Activated CD4-positive, alpha-beta T cell treated with anti-CD3 and anti-CD28 coated beads, Interleukin-2, amount 50 U/mL, for 4 hours (primary cell): ENCODE results near the gene IL18R1.

Source experiments
- DNase-seq, 2 experiments: peaks; one replicate each; pipeline ENCODE4 v3.0.0-alpha.2; 2020

The IL18R1 gene

DNA sequence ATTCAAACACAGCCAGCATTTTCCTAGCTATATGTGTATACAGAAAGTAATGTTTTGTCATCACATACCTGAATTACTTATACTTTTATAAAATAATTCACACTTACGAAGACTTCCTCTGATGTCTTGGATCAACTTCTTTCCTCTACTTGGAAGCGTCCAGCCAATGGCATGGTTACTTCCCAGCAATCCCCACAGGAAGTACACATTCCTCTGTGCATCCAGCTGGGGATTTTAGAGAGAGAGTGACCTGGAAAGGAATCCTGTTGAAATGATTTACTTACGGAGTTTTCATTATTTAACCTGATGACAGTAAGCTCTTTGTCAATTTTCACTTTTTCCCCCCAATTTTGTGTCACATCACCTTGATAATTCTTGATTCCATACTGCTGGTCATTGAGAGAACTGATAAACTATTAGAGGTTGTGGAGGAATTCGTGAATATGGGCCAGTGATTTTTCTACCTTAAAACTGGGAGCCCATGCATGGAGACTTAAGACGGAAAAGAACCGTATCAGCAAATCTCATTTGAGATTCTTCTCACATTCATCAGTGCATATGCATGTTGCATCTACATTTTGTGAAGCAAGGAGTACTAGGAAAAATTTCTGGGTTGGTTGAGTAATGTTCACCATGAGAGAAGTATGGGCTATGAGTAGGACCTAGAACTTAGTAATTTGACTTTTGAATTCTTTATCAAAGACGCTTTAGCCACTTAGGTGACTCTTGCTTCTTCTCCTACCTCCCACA lies 9.0 kb upstream of the IL18R1 start:
- DNase-seq = no peak

DNA sequence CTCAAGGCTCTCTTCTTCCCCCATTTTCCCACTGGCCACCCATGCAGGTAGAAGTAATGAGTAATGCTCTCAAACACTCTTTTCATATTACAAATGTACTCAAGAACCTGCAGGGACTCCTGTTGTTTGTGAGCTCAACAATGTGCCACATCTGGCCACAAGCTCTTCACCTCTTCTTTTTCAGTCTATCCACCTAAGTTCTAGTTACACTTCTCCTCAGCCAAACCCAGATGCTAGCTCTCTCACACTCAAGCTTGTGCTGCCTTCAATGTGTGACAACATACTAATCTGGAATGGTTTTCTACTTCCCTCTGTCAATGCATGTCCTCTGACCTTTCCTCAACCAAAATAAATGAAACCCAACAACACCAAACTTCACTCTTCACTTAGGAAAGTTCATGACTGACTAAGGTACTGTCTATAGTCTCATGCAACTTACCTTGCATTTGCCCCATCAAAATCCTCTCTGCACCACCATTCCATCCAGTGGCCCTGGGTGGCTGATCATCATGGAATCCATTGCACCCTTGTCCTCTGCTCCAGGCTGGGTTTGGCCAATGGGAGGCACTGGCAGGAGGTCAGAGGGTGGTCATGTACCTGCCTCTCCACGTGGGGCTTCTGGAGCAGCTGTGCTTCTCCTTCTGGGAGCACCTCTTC lies 5.3 kb upstream of the IL18R1 start:
- no peak for DNase-seq

DNA sequence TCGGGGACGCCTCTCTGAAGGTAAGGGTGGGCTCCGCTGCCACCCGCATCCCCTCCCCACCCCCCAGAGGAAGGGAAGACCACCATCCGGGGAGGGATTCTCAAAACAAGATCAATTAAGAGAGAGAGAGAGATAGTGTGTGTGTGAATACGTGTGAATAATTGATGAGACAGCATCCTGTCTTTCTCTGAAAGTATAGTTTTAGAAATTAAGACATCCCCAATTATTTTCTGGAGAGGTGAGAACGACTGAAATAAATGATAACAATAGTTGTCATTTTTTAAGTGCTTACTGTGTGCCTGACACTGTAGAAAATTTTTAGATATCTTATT lies 751 bp downstream of the IL18R1 start:
- no peak for DNase-seq

DNA sequence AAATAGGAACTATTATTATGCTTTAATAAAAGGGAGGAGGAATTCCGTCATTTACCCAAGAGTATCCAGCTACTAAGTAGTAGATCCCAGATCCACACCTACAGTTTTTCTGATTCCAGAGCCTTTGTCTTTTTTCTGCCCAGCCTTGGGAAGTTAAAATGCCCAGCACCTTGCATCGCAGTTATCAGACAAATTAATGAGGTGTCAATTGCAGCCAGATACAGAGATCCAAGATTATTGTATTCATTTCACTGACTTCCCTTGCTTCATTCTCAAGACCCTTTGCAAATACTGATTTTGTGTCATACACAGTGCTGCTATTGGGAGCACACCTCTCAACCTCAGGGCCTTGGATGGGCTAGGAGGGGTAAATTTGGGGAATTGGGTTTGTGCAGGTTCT lies 1.1 kb downstream of the IL18R1 start:
- DNase-seq = no peak

DNA sequence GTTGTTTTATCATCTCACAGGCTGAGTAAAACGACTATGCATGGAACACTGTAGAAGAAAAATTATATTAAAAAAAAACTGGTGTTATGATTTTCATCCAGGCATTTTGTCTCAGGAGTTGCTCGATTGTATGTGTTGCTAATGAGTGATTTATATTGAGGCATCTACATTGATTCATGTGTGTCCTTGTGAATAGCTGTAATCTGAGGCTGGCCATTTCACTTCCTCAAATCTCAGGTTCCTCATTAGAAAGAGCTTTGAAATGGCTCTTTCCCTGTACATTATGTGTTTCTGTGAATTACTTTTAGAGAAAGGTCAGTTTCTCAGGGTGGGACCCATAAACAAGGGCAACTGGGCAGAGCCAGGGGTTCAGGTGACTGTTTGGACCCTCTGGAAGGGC lies 2.3 kb downstream of the IL18R1 start:
- no peak for DNase-seq

DNA sequence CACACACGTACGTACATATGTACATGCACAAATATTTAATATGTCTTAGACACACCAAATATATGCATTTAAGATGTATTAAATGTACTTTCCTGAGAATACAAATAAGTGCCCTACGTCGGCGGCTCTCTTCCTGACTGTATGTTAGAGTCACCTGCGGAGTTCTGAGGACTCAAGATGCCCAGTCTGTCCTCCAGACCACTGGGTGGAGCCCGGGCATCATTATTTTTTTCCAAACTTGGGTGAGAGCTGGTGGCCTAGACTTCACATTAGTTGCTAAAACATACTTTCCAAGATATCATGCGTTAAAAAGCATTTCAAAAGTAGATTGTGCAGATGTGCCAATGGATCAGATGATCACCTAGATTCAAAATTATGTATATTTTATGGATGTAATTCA lies 2.9 kb downstream of the IL18R1 start:
- peak in 1 of 2 experiments; percentile 15 for DNase-seq

DNA sequence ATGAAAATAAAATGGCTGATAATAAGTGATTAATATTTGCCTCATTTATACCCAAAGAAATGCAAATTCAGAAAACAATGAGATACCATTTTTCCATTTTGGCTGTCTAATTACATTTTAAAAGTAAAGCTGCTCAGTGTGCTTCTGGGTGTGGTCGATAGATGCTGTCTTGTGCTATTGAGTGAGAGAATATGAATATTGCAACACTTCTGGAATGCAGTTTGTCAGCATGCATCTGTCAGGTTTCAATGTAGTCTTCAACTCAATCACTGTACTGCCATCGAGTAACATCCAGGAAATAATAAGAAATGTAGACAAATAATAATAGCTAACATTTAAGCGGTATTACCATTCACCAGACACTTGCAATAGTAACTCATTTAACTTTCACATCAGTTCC lies 3.9 kb downstream of the IL18R1 start:
- no peak for DNase-seq

DNA sequence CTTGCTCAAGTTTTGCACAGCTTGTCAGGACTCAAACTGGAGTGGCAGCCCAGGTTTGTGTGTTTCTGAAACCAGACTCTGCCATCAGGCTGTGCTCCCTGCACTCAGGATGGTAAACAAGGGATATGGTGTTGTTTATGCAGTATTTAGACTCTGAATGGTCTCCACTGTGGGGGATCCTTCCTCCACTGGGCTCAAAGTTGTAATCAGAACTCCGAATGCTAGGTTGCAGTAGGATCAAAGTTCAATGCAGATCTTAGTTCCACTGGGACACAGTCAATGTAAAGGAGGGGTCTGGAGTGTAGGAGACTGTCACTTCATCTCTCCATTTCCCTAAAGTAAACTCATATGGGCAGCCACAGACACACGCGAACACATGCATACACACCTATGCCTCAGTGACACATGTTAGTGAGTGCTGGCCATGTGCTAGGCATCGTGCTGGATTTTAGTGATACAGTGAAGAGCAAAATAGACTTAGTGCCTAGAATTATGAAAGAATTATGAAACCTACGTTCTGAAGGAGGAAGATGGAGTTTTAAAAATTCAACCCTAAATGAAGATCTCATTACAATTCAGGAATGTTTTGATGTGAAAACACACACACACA lies 6.1 kb downstream of the IL18R1 start:
- DNase-seq = no peak

DNA sequence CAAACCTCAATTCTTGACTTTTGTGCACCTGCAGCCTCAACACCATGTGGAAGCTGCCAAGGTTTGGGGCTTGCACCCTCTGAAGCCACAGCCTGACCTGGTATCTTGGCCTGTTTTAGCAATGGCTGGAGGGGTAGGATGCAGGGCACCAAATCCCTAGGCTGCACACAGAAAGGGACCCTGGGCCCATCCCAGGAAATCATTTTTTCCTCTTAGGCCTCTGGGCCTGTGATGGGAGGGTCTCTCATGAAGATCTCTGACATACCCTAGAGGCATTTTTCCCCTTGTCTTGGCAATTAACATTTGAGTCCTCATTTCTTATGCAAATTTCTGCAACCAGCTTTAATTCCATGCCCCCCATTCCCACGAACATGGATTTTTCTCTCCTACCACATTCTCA lies 10.2 kb downstream of the IL18R1 start:
- no peak for DNase-seq

DNA sequence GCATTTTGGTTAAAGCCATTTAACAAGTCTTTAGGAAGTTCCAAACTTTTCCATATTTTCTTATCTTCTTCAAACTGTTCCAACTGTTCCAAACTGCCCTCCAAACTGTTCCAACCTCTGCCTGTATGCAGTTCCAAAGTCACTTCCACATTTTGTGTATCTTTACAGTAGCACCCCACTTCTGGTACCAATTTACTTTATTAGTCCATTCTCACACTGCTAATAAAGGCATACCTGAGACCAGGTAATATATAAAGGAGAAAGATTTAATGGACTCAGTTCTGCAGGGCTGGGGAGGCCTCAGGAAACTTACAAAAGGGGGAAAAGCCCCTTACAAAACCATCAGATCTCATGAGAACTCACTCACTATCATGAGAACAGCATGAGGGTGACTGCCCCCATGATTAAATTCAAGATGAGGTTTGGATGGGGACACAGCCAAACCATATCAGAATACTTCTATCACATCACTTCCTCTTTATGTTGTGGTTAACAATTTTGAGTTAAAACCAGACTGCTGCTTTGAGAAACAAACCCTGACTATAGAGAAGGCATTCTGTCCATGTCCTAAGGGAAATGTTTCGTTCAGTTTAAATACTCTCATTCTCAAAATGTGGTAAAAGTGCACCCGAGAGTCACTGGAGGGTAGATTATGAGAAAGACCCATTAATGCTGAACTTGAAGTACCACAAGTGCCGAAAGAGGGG lies 11.0 kb downstream of the IL18R1 start:
- DNase-seq = no peak

DNA sequence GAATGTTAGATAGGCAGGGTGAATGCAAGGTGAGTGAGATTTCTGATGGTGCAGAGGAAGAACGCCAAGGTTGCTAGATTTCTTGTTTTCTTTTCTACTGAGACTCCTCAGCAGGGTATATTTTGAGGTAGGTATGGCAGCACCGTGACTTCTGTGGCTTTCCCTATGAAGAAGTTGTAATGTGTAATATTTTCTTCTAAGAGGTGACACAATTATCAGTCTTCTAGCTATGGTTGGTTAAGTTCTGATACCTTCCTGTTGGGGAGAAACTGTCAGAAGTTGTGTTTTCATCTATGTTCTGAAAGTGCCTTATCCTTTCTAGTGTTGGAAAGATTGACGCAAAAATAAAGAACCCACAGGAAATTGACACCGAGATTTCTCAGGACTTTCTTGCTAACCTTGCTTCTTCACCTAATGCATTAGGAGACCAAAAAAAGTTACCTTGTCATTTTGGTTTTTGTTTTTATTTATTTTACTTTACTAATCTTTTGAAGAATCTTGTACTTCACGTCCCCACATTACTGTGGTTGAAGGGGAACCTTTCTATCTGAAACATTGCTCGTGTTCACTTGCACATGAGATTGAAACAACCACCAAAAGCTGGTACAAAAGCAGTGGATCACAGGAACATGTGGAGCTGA lies 11.9 kb downstream of the IL18R1 start:
- peak; percentile 7 to 13 for DNase-seq

DNA sequence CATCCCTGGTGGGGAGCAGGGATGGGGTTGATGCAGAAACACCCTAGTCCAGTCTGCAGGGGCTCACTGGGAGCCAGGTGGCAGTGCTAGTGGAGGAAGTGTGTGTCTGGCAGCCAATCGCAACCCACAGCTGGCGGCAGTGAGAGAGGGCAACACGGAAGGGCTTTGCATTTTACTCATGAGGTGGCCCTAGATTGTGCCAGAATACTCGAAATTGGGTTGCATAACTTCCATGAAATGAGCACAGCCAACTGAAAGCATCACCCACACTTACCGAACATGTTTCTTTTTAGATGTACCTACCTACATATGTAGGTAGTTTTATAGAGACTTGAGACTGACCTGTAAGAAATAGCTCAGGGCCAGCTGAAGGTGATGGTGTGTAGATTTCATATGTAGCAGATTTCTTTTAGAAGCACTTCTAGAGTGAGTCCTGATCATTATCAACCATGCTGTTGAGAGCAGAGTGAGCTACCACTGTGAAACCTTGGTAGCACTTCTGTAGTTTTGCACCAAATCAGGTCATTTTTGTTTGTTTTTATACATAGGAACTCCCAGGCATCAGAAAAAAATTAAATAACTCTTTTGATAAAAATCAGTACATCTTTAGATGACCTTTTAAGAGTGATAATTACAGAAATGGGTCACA lies 13.0 kb downstream of the IL18R1 start:
- DNase-seq = no peak

DNA sequence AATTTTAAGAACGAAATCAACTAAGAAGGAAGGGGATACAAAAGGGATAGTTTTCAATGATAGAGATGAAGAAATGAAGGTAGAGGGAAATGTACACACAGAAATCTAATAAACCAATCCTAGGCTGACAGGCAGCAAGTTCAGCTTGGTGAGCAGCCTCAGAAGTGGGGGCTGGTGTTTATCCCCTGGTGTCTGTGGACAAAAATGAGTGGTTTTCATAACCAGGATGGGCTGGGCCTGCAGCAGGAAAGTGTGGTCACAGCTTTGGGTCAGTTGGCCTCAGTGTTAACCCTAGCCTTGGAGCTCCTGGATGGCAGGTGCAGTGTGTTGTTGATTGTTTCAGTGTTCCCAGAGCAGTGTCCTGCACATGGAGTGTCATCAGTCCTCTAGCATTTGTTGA lies 14.3 kb downstream of the IL18R1 start:
- DNase-seq = no peak

DNA sequence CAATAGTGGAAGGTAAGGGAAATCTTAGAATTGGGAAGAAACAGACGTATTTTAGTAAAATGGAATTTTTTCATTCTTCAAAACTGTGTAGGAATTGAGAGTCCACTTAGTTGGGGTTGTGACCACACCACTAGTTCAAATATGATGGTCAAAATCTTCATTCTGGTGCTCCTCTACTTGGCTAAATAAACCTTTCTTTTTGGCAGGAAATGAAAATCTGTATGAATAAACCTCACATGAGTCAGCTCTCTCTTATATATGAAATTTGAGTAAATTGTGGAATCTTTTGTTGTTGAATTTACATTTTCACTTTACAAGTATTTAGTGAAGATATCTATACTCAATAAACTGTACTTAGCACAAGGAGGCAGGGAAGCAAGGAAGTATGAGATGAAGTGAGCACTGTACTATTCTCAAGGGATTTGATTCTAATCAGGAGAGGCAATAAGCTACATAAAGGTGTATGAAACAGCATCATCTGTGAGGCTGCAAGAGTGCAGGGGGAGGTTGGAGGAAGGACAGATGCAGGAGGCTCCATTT lies 20.5 kb downstream of the IL18R1 start:
- no peak for DNase-seq

DNA sequence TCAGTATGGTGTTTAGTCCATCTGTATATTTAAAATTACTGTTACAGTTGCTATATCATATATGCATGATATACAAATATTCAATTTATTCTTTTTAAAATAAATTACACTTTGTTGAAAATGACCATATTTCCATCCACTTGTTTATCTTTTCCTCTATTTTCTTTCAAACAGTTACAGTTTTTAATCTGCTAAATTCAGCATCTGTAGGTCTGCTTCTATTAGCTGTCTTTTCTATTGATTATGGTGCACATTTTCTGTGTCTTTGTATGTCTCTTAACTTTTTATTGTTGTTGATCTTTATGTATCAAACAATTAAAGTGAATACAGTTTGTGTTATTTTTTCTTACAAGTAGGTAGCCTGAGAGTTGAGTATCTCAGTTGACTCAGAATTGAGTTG lies 28.1 kb downstream of the IL18R1 start:
- no peak for DNase-seq

DNA sequence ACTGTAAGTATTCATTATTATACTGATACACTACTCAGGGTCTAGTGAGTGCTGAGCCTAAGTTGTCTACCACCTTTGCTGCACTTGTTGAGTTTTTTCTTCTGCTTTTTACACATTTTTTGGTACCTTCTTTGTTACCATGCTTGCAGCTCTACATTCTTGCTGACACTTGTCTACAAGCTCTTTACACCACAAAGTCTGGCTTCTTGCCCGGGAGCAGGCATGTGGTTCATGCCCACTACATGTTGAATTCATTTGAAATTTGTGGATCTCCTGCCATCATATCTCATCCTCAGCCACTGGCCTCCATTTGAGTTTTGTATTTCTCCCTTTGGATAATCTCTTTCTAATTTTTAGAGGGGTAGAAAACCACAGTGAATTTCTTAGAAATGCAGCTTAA lies 29.9 kb downstream of the IL18R1 start:
- no peak for DNase-seq

DNA sequence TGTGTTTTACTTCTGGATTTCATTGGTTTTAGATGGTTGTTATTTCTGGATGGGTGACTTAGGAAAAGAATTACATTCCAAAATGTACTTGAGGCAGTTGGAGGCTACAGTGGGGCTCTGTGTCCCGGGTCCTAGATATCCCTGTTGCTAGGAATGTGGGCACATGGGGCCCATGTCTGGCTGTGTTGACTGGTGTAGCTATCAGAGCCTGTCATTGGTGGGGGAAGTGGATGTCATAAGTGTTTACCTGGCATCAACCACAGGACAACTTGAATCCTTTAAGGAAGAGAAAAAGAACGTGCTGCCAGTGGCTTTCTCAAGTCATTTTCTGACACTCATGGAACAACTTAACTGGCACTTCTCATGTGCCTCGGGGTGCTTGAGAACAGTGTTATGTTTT lies 30.4 kb downstream of the IL18R1 start:
- DNase-seq = no peak

DNA sequence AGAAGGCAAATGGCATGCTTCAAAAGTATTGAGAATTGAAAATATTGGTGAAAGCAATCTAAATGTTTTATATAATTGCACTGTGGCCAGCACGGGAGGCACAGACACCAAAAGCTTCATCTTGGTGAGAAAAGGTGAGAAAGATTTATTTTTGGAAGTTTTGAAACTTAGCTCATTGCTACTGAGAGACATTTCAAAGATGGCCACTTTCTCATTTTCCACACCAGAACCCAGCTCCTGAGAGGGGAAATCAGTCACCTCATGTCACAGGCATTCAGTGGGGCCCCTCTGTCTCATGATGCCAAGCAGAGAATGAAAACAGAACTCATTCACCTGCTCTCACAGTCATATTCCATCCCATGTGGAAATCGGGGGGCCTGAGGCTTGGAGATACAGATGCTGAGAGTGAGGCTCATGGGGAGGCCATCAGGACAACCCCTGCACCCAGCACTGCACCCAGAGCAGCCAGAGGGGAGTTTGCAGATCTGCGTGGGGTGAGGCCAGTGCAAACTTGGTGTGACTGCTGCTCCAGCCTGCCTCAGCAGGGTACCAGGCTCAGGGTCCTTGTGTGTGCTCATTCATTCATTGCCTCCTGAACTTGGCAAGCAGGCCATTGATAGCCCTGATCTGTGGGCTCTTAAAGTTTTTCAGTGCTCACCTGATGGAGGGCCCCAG lies 31.4 kb downstream of the IL18R1 start:
- no peak for DNase-seq

DNA sequence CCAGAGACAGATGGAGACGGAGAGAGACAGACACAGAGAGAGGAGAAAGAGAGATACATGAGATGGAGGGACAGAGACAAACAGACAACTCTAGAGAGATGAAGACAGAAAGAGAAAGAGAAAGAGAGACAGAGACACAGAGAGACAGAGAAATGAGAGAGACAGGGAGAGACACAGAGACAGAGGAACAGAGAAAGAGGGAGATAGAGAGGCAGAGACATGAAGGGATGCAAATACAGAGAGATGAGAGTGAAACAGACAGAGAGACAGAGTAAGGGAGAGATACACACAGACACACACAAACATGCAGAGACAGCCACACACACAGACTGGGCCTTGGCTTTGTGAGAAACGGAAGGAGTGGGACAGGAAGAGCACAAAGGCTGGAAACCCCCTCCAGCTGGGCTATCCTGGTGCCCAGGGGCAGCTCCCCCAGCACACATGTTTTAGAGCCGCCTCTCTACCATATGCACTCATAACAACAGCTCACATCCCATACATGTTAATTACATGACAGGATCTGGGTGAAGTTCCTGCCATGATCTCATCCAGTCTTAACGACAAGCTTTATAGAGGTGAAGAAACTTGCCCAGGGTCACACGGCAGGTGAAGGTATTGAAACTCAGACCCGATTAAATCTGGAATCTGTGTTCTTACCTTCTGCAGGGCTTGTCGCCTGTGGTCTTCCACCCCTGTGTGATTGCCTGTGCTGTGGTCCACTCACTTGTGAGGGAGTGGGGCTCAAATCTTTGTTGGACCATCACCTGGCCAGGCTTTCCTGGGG lies 32.4 kb downstream of the IL18R1 start:
- no peak for DNase-seq

DNA sequence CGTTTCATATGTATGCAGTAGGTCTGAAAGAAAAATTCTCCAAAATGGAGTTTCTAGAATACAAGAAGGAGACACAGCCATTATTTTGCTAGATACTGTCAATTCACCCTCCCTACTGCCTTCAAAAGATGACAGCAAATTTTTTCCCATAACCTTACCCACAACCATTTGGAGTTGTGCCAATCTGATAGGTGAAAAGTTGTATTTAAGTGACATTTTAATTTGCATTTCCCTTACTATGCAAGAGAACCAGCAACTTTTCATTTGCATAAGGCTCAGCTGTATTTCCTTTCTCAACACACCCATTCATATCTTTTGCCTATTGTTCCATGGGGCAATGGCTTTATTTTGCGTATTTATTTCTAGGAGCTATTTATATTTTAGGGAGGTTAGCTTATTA lies 36.0 kb downstream of the IL18R1 start:
- no peak for DNase-seq

DNA sequence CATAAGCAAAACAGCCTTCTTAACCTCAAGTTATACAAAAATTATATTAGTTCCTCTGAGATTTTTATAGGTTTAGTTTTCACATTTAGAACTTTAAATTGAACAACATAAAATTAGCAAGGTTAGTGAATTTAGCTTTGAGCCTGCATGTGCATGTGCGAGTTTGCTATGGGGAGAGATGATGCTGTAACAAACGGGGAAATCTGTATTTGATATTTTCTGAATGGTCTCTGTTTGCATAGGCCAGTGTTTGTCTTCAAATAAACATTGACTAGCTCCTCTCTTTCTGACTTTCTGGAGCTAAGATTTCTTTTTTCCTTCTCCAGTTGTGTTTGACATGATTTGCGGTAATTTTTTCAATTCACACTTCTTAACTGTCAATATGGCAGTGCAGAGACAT lies 36.5 kb downstream of the IL18R1 start:
- DNase-seq = no peak
